ENCODE data around the gene PRKAG1.

The PRKAG1 gene

GRCh38 chr12:49041881-49042484, 23.4 kb upstream of the PRKAG1 start:
- in situ Hi-C loops (cut with MboI; ENCODE audit: low pct_unique_long_range_greater_than_20kb, low sequenced_read_pairs, unreplicated experiment) = no loop called here
- TF ChIP-seq CTCF (IDR thresholded peaks at IDR 0.05; ENCODE audit: extremely low read depth, insufficient read depth, missing control alignments) = no peak
- no peak for DNase-seq (ENCODE audit: low spot score)

- in situ Hi-C loops (cut with MboI; ENCODE audit: low pct_unique_long_range_greater_than_20kb, low sequenced_read_pairs, unreplicated experiment) = no loop called here
- no peak for TF ChIP-seq CTCF (IDR thresholded peaks at IDR 0.05; ENCODE audit: extremely low read depth, insufficient read depth, missing control alignments)
These were observed 22.7 kb upstream of the PRKAG1 start for GRCh38 chr12:49041036-49041880.

GRCh38 chr12:49040364-49040855, 21.8 kb upstream of the PRKAG1 start:
- DNase-seq (ENCODE audit: low spot score) = no peak
- no peak for TF ChIP-seq CTCF (IDR thresholded peaks at IDR 0.05; ENCODE audit: extremely low read depth, insufficient read depth, missing control alignments)
- in situ Hi-C loops (cut with MboI; ENCODE audit: low pct_unique_long_range_greater_than_20kb, low sequenced_read_pairs, unreplicated experiment) = no loop called here

More at GRCh38 chr12:49041036-49041880, 22.7 kb upstream of the PRKAG1 start:
- DNase-seq (ENCODE audit: low spot score) = no peak

GRCh38 chr12:49039421-49040363, 21.1 kb upstream of the PRKAG1 start:
- DNase-seq (ENCODE audit: low spot score) = no peak
- in situ Hi-C loops (cut with MboI; ENCODE audit: low pct_unique_long_range_greater_than_20kb, low sequenced_read_pairs, unreplicated experiment) = no loop called here
- TF ChIP-seq CTCF (IDR thresholded peaks at IDR 0.05; ENCODE audit: extremely low read depth, insufficient read depth, missing control alignments) = no peak

GRCh38 chr12:49038291-49038955, 19.8 kb upstream of the PRKAG1 start:
- in situ Hi-C loops (cut with MboI; ENCODE audit: low pct_unique_long_range_greater_than_20kb, low sequenced_read_pairs, unreplicated experiment) = no loop called here
- DNase-seq (ENCODE audit: low spot score) = no peak

More at GRCh38 chr12:49038291-49038955, 19.8 kb upstream of the PRKAG1 start:
- TF ChIP-seq CTCF (IDR thresholded peaks at IDR 0.05; ENCODE audit: extremely low read depth, insufficient read depth, missing control alignments) = no peak

Data from GM13977 (cell line).